AG20443 (cell line): ENCODE data around the gene TSPAN9.
A peak's percentile ranks its signal among the peaks of the same experiment; 100 is the strongest.

Source experiments
- DNase-seq: peaks from one replicate; pipeline ENCODE4 v3.0.0; 2012; ENCODE audit warnings: low spot score, mixed read lengths

Gene TSPAN9

GRCh38 chr12:3250576-3250975, 173.4 kb downstream of the TSPAN9 start:
- no peak for DNase-seq

DNA sequence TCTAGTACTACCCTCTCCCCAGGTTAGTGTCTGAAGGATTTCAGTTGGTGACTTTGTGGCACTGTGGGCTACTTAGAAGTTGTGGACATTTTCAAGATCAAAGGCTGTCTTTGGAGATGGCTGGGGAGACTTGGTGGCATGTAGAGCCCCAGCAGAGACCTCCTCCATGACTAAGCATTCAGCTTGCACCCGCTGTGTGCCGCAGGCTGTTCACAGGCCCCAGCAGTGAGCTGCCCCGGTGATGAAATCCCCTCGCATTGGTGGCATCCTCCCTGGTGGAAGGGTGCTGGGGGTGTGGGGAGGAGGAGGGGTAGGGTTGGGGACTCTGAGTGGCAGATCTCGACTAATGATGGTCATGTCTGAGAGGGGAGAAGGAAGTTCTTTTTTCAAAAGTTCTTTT, 173.9 kb downstream of the TSPAN9 start:
- DNase-seq: no peak

- no peak for DNase-seq
Observed at GRCh38 chr12:3251691-3252090, 174.5 kb downstream of the TSPAN9 start.

DNA sequence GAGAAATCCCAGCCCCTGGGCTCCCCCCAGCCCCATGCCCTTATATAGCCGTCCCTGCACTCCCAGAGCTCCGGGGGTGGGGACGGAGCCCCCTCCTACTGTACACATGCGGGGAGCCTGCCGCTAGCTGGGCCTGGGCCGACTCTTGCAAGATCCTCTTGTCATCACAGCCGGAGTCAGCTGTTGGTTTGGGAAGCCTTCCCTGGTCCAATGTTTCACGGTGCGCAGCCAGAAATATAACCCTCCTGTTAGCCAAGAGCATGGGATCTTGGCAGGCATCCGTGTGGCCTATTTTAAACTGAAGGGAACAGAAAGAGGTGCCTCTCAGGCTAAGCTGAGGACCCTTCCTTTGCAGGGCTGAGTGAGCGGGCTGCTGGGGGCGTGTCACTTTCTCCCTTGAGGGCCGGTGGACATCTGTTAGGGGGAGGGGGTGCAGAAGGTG, 175.3 kb downstream of the TSPAN9 start:
- DNase-seq: peak; percentile 77

- DNase-seq: no peak
Observed at GRCh38 chr12:3253682-3254275, 176.6 kb downstream of the TSPAN9 start.

- no peak for DNase-seq
Observed at GRCh38 chr12:3255057-3255456, 177.9 kb downstream of the TSPAN9 start.

GRCh38 chr12:3256103-3256631, 179.0 kb downstream of the TSPAN9 start:
- no peak for DNase-seq

GRCh38 chr12:3257411-3257810, 180.2 kb downstream of the TSPAN9 start:
- no peak for DNase-seq

DNA sequence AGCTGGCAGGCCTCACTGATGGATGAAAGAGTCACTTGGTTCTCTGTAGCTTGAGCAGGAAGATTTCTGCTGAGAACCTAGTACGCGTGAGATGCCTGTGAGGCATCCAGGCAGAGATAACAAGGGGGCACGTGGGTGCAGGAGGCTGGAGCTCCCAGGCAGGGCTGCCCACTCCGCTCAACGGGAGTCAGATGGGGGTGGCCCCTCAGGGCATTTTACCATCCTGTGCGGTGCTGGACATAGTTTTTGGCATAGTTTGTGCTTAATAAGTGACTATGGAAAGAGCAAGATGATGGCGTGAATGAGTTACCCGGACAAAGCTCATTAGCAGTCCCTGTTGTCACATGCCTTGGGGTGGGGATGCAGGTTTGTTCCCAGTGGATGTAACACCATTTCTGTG, 182.8 kb downstream of the TSPAN9 start:
- no peak for DNase-seq

GRCh38 chr12:3261782-3262359, 184.7 kb downstream of the TSPAN9 start:
- no peak for DNase-seq

- no peak for DNase-seq
Observed at GRCh38 chr12:3262470-3262869, 185.3 kb downstream of the TSPAN9 start.

DNA sequence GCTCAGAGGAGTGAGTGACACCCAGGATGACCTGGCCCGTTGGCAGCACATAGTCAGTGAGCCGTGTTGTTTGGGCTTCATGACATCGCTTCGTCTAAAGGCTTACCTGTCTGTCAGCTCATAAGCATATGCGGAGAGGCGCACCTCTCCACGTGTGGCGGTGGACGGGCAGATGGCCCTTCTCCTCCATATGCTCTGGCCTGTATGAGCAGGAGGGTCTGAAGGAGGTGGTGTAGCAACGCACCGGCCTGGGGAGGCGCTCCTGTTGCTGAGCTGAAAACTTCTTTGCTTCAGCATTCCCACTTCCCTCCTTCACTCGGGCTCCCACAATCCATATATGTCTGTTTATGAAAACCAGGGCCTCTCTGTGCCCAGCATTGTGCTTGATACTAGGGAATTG, 186.1 kb downstream of the TSPAN9 start:
- no peak for DNase-seq

- DNase-seq: no peak
Observed at GRCh38 chr12:3263939-3264922, 187.1 kb downstream of the TSPAN9 start.

DNA sequence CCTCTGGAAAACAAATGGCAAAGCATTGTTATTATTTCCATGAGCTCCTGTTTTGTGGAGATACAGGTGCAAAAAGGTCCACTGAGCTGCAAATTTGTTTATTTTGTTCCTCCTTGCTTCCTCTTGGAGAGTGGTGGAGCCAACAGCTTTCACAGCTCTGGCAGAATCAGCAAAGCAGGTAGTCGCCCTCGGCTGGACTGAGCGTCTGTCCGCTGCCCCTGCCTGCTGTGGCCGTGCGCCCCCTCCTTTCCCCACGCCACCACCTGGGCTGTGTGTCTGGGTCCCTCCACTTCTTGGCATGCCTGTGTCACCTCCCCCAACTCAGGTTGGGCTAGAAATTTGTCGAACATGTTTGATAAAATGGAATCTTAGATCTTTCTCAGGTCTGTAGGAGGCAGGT, 188.2 kb downstream of the TSPAN9 start:
- DNase-seq: no peak

- DNase-seq: no peak
Observed at GRCh38 chr12:3266638-3267037, 189.5 kb downstream of the TSPAN9 start.

DNA sequence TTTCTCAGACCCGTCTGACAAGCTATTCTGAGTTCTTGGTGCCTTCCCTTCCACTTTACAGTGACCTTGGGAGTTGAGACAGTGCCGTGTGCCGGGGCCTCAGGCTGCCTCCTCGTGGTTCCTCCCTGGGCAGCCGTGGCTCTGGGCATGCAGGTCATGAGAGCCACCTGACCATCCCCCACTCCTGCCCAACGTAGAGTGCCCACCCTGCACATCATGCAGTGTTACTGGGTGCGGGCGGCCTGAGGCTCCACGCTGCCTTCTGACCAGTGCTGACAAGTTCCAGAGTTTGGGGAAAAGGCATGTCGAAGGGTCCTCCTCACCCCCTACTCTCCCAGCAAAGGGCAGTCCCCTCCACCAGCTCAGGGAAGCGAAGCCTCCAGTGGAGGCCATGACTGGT, 190.5 kb downstream of the TSPAN9 start:
- DNase-seq: no peak

DNA sequence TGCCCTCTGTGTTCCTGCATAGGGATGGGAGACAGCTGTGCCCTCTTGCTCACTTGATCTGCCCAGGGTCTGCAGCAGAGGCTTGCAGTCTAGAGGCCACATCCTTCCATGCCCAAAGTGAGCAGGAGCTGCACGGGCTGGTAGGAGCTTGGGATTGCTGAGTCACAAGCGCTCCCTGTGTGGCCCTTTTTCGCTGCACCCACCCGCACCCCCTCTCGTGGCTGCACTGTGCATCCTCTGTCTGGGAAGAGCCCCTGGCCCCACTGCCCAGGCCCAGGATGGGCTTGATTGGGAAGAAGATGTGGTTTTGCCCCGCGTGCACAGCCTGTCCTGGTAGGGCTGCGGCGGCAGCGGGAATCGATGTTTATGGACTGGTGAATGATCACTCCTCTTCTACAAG, 192.4 kb downstream of the TSPAN9 start:
- no peak for DNase-seq

DNA sequence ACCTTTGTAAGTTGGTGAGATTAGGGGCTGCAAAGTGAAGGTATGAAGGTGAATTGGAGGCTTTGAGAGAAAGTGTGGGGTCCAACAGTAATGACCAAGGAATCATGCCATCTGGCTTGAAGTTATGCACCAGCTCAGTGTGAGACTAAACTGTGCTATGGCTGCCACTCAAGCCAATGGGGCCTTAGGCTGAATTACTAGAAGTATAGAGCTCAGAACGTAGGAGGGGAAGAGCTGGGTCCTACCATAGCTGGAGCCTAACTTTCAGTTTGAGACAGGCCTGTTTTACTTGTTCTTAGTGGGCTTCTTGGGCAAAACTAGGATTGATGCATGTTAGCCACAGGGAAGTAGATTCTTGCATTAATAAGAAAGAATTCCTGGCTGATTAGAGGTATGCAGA, 194.0 kb downstream of the TSPAN9 start:
- DNase-seq: no peak

GRCh38 chr12:3271639-3272038, 194.5 kb downstream of the TSPAN9 start:
- DNase-seq: no peak

GRCh38 chr12:3272958-3273357, 195.8 kb downstream of the TSPAN9 start:
- no peak for DNase-seq

DNA sequence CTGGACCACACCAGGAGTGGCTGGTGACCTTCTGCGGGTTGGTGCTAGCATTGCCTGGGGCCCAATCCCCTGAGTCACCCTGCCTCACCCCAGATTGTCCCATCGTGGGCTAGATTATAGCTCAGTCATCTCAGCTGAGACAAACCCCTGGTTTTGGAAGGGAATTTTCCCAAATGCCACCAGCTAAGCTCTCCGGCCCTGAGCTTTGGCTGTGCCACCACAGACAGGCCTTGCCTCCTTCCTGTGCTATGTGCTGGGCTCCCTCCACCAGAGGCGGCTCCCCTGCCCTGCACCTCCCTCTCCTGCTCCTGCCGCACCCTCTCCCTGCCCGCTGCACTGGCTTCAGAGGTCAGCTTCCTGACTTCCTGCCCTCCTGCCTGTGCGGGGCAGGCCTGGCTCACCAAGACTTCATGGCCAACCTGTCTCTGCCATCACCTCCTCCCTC, 196.3 kb downstream of the TSPAN9 start:
- peak; percentile 57 for DNase-seq

GRCh38 chr12:3274664-3275063, 197.5 kb downstream of the TSPAN9 start:
- no peak for DNase-seq
